ENCODE results near the gene ZIK1. TPM values are rescaled to one million over a fixed set of nuclear protein-coding genes. Genes with fewer than 3 reads are reported as not detected.

ZIK1 gene
- total and polyA plus RNA-seq, 2 of the 8 experiments (the other 6 are each of a cell fraction or from before 2014, with no cell fraction given), result 19.4 to 36.5 TPM

DNA sequence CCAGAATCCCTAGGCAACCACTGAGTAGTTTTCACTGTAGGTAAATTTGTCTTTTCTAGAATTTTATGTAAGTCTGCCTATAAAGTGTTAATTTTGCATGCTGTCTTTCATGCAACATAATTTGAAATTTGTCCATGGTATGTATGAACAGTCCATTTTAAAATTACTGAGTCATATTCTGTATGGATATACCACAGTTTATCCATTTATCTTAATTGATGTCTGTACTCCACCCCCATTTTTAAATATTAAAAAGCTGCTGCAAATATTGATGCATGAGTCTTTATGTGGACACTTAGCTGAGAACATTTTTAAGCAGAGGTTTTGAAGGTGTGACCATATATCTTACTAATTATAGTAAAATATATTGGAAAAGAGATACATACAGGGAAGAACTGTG lies 39.1 kb downstream of the ZIK1 start (continued):
- TF ChIP-seq POU5F1 (IDR thresholded peaks at IDR 0.05; ENCODE audit: low read depth, low read length) (no peak), SP1 (IDR thresholded peaks at IDR 0.05; ENCODE audit: low read depth, low read length) (no peak), NANOG (IDR thresholded peaks at IDR 0.05; ENCODE audit: insufficient read depth, low read depth, low read length, poor library complexity, severe bottlenecking) (no peak), SP2 (IDR thresholded peaks at IDR 0.05; ENCODE audit: low read length) (no peak), TCF12 (IDR thresholded peaks at IDR 0.05; ENCODE audit: low read depth, low read length) (no peak)
- TF ChIP-seq, protein P1, sequence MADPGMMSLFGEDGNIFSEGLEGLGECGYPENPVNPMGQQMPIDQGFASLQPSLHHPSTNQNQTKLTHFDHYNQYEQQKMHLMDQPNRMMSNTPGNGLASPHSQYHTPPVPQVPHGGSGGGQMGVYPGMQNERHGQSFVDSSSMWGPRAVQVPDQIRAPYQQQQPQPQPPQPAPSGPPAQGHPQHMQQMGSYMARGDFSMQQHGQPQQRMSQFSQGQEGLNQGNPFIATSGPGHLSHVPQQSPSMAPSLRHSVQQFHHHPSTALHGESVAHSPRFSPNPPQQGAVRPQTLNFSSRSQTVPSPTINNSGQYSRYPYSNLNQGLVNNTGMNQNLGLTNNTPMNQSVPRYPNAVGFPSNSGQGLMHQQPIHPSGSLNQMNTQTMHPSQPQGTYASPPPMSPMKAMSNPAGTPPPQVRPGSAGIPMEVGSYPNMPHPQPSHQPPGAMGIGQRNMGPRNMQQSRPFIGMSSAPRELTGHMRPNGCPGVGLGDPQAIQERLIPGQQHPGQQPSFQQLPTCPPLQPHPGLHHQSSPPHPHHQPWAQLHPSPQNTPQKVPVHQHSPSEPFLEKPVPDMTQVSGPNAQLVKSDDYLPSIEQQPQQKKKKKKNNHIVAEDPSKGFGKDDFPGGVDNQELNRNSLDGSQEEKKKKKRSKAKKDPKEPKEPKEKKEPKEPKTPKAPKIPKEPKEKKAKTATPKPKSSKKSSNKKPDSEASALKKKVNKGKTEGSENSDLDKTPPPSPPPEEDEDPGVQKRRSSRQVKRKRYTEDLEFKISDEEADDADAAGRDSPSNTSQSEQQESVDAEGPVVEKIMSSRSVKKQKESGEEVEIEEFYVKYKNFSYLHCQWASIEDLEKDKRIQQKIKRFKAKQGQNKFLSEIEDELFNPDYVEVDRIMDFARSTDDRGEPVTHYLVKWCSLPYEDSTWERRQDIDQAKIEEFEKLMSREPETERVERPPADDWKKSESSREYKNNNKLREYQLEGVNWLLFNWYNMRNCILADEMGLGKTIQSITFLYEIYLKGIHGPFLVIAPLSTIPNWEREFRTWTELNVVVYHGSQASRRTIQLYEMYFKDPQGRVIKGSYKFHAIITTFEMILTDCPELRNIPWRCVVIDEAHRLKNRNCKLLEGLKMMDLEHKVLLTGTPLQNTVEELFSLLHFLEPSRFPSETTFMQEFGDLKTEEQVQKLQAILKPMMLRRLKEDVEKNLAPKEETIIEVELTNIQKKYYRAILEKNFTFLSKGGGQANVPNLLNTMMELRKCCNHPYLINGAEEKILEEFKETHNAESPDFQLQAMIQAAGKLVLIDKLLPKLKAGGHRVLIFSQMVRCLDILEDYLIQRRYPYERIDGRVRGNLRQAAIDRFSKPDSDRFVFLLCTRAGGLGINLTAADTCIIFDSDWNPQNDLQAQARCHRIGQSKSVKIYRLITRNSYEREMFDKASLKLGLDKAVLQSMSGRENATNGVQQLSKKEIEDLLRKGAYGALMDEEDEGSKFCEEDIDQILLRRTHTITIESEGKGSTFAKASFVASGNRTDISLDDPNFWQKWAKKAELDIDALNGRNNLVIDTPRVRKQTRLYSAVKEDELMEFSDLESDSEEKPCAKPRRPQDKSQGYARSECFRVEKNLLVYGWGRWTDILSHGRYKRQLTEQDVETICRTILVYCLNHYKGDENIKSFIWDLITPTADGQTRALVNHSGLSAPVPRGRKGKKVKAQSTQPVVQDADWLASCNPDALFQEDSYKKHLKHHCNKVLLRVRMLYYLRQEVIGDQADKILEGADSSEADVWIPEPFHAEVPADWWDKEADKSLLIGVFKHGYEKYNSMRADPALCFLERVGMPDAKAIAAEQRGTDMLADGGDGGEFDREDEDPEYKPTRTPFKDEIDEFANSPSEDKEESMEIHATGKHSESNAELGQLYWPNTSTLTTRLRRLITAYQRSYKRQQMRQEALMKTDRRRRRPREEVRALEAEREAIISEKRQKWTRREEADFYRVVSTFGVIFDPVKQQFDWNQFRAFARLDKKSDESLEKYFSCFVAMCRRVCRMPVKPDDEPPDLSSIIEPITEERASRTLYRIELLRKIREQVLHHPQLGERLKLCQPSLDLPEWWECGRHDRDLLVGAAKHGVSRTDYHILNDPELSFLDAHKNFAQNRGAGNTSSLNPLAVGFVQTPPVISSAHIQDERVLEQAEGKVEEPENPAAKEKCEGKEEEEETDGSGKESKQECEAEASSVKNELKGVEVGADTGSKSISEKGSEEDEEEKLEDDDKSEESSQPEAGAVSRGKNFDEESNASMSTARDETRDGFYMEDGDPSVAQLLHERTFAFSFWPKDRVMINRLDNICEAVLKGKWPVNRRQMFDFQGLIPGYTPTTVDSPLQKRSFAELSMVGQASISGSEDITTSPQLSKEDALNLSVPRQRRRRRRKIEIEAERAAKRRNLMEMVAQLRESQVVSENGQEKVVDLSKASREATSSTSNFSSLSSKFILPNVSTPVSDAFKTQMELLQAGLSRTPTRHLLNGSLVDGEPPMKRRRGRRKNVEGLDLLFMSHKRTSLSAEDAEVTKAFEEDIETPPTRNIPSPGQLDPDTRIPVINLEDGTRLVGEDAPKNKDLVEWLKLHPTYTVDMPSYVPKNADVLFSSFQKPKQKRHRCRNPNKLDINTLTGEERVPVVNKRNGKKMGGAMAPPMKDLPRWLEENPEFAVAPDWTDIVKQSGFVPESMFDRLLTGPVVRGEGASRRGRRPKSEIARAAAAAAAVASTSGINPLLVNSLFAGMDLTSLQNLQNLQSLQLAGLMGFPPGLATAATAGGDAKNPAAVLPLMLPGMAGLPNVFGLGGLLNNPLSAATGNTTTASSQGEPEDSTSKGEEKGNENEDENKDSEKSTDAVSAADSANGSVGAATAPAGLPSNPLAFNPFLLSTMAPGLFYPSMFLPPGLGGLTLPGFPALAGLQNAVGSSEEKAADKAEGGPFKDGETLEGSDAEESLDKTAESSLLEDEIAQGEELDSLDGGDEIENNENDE (IDR thresholded peaks at IDR 0.05; ENCODE audit: insufficient replicate concordance, low read length), result no peak

Measured in H1 (cell line).